Measurements from ENCODE around the gene BATF. TPM values are rescaled to one million over a fixed set of nuclear protein-coding genes. Genes with fewer than 3 reads are reported as not detected.

BATF gene
- total RNA-seq, 2 experiments from 2014 or later = 0.98 to 1.5 TPM

GRCh38 chr14:75568791-75569190 lies 46.5 kb downstream of the BATF start:
- POLR2A ChIA-PET = interaction anchor here (0.6 kb wide), 1 partner anchor 260 kb away, joined by 3 read pairs; no protein-coding TSS in a partner anchor
- H3K4me2 ChIP-seq (ENCODE audit: low read length) = no peak overlapping the region

GRCh38 chr14:75570797-75571196 lies 48.5 kb downstream of the BATF start:
- DNase-seq (ENCODE audit: low spot score) = no peak
- H3K4me1 ChIP-seq (ENCODE audit: insufficient read depth, low read length, poor library complexity, severe bottlenecking) = no peaks in the 10 kb centered on the region
- ChIA-PET POLR2A (no interaction called here), CTCF (ENCODE audit: unreplicated experiment) (no interaction called here)
- no peaks in the 10 kb centered on the region for H3K36me3 ChIP-seq (ENCODE audit: insufficient read depth, low read length)
- H3K9me3 ChIP-seq (ENCODE audit: low read length) = no peaks in the 10 kb centered on the region
- intact Hi-C loops (cut with micrococcal nuclease; ENCODE audit: unreplicated experiment) = no loop called here
- TF ChIP-seq CTCF (conservative IDR thresholded peaks at IDR 0.05; ENCODE audit: low read length) = no peak
- no peak for TF ChIP-seq EZH2phosphoT487 (IDR thresholded peaks at IDR 0.05; ENCODE audit: borderline replicate concordance, low read depth, low read length)
- no peaks in the 10 kb centered on the region for H3K9me2 ChIP-seq (ENCODE audit: insufficient read depth, low read length)
- no peaks in the 10 kb centered on the region for H4K20me1 ChIP-seq (ENCODE audit: insufficient read depth, low read length)
- H2AFZ ChIP-seq (ENCODE audit: low read length) = no peak overlapping the region
- no peak overlapping the region for H3K27ac ChIP-seq (ENCODE audit: low read depth, low read length, poor library complexity, severe bottlenecking)
- no peak overlapping the region for H3K4me3 ChIP-seq (ENCODE audit: low read depth, low read length, poor library complexity, severe bottlenecking)
- no TSS peak for BruUV-seq (replicated peaks)
- no peak overlapping the region for H3K4me2 ChIP-seq (ENCODE audit: low read length)
- no peaks in the 10 kb centered on the region for H3K79me2 ChIP-seq (ENCODE audit: insufficient read depth, low read depth, low read length)

More at GRCh38 chr14:75568791-75569190, 46.5 kb downstream of the BATF start:
- Histone ChIP-seq H4K20me1 (ENCODE audit: insufficient read depth, low read length) (no peaks in the 10 kb centered on the region), H3K27ac (ENCODE audit: low read depth, low read length, poor library complexity, severe bottlenecking) (no peak overlapping the region), H2AFZ (ENCODE audit: low read length) (no peak overlapping the region), H3K9me3 (ENCODE audit: low read length) (no peaks in the 10 kb centered on the region), H3K4me3 (ENCODE audit: low read depth, low read length, poor library complexity, severe bottlenecking) (no peak overlapping the region), H3K36me3 (ENCODE audit: insufficient read depth, low read length) (no peaks in the 10 kb centered on the region), H3K4me1 (ENCODE audit: insufficient read depth, low read length, poor library complexity, severe bottlenecking) (no peaks in the 10 kb centered on the region), H3K79me2 (ENCODE audit: insufficient read depth, low read depth, low read length) (no peaks in the 10 kb centered on the region), H3K9me2 (ENCODE audit: insufficient read depth, low read length) (no peaks in the 10 kb centered on the region)
- CTCF ChIA-PET (ENCODE audit: unreplicated experiment) = no interaction called here
- no peak for DNase-seq (ENCODE audit: low spot score)
- intact Hi-C loops (cut with micrococcal nuclease; ENCODE audit: unreplicated experiment) = no loop called here
- no peak for TF ChIP-seq CTCF (conservative IDR thresholded peaks at IDR 0.05; ENCODE audit: low read length)
- TF ChIP-seq EZH2phosphoT487 (IDR thresholded peaks at IDR 0.05; ENCODE audit: borderline replicate concordance, low read depth, low read length) = no peak
- no TSS peak for BruUV-seq (replicated peaks)

GRCh38 chr14:75572104-75572503 lies 49.8 kb downstream of the BATF start:
- H3K4me3 ChIP-seq (ENCODE audit: low read depth, low read length, poor library complexity, severe bottlenecking) = no peak overlapping the region
- no peak overlapping the region for H3K27ac ChIP-seq (ENCODE audit: low read depth, low read length, poor library complexity, severe bottlenecking)
- CTCF ChIA-PET (ENCODE audit: unreplicated experiment) = no interaction called here
- TF ChIP-seq EZH2phosphoT487 (IDR thresholded peaks at IDR 0.05; ENCODE audit: borderline replicate concordance, low read depth, low read length) (no peak), CTCF (conservative IDR thresholded peaks at IDR 0.05; ENCODE audit: low read length) (no peak)
- DNase-seq (ENCODE audit: low spot score) = no peak
- H4K20me1 ChIP-seq (ENCODE audit: insufficient read depth, low read length) = no peaks in the 10 kb centered on the region
- POLR2A ChIA-PET = no interaction called here
- intact Hi-C loops (cut with micrococcal nuclease; ENCODE audit: unreplicated experiment) = no loop called here
- no peaks in the 10 kb centered on the region for H3K9me3 ChIP-seq (ENCODE audit: low read length)
- no peaks in the 10 kb centered on the region for H3K9me2 ChIP-seq (ENCODE audit: insufficient read depth, low read length)
- no TSS peak for BruUV-seq (replicated peaks)
- H2AFZ ChIP-seq (ENCODE audit: low read length) = no peak overlapping the region
- H3K4me1 ChIP-seq (ENCODE audit: insufficient read depth, low read length, poor library complexity, severe bottlenecking) = no peaks in the 10 kb centered on the region
- no peaks in the 10 kb centered on the region for H3K79me2 ChIP-seq (ENCODE audit: insufficient read depth, low read depth, low read length)
- no peaks in the 10 kb centered on the region for H3K36me3 ChIP-seq (ENCODE audit: insufficient read depth, low read length)
- H3K4me2 ChIP-seq (ENCODE audit: low read length) = no peak overlapping the region
